ENCODE results near the gene SLX4IP. TPM values are rescaled to one million over a fixed set of nuclear protein-coding genes. Genes with fewer than 3 reads are reported as not detected.
A peak's percentile ranks its signal among the peaks of the same experiment; 100 is the strongest.

The SLX4IP gene
- total RNA-seq, 1 donor from 2014 or later, result 6.8 TPM

DNA sequence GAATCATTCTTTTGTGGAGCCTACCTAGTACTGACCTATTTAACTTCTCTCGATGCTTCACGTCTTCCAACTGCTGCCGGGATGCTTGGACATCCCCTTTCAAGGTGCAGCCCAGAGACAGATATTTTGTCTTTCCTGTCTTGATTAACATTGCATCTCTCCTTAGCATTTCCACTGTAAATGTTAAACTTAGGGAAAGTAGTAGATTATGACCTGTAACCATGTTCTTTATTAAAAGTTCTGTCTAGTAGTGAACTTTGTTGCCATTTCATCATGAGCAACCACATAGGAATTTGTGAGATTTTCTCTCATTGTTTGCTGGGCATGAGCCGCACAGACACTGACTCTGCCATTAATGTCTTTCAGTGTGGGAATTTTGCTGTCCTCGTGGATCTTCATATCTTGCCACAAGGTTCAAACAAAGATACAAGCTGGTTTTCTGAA lies 120.8 kb downstream of the SLX4IP start:
- Mint-ChIP-seq H3K4me3 (ENCODE audit: unreplicated experiment) (no peak overlapping the region), H3K9me3 (ENCODE audit: unreplicated experiment) (no peaks in the 10 kb centered on the region), H3K36me3 (ENCODE audit: low read depth, unreplicated experiment) (no peaks in the 10 kb centered on the region), H3K27ac (ENCODE audit: unreplicated experiment) (no peak overlapping the region), H3K27me3 (ENCODE audit: unreplicated experiment) (peaks cover 4% of the 10 kb centered on the region), H3K4me1 (ENCODE audit: unreplicated experiment) (peaks cover 30% of the 10 kb centered on the region)
- DNase-seq (ENCODE audit: low spot score), result no peak
- TF ChIP-seq, protein P1, sequence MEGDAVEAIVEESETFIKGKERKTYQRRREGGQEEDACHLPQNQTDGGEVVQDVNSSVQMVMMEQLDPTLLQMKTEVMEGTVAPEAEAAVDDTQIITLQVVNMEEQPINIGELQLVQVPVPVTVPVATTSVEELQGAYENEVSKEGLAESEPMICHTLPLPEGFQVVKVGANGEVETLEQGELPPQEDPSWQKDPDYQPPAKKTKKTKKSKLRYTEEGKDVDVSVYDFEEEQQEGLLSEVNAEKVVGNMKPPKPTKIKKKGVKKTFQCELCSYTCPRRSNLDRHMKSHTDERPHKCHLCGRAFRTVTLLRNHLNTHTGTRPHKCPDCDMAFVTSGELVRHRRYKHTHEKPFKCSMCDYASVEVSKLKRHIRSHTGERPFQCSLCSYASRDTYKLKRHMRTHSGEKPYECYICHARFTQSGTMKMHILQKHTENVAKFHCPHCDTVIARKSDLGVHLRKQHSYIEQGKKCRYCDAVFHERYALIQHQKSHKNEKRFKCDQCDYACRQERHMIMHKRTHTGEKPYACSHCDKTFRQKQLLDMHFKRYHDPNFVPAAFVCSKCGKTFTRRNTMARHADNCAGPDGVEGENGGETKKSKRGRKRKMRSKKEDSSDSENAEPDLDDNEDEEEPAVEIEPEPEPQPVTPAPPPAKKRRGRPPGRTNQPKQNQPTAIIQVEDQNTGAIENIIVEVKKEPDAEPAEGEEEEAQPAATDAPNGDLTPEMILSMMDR (IDR thresholded peaks at IDR 0.05; ENCODE audit: unreplicated experiment), result no peak

DNA sequence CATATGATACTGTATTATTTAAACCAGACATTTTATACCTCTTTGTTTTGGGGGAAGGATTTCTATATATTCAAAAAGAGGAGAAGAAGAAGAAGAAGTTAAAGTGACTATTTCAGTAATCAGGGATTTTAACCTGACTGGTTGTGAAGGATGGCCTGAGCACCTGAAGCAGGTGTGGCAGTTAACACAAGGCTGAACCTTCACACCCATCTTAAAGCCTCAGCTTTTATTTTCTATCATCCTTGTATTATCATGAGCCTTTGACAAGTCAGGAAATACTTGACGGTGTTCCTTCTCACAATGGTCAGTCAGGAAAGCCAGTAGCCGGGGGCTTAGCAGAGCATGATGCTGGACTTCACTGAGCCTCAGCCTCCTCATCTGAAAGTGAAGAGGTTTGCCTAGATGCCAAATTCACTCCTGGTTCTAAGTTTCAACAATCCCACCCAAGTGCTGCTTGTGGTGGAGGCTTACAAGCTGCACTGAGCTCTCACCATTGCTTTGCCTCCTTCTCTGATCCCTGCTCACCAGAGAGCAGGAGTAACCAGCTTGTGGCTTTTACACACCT lies 121.5 kb downstream of the SLX4IP start:
- no peak for DNase-seq (ENCODE audit: low spot score)
- TF ChIP-seq, protein P1 (IDR thresholded peaks at IDR 0.05; ENCODE audit: unreplicated experiment), result no peak
- H3K4me3 Mint-ChIP-seq (ENCODE audit: unreplicated experiment), result no peak overlapping the region
- H3K27me3 Mint-ChIP-seq (ENCODE audit: unreplicated experiment), result peaks cover under 1% of the 10 kb centered on the region
- peaks cover 4% of the 10 kb centered on the region for H3K36me3 Mint-ChIP-seq (ENCODE audit: low read depth, unreplicated experiment)
- H3K27ac Mint-ChIP-seq (ENCODE audit: unreplicated experiment), result no peak overlapping the region
- peaks cover 28% of the 10 kb centered on the region for H3K4me1 Mint-ChIP-seq (ENCODE audit: unreplicated experiment)
- H3K9me3 Mint-ChIP-seq (ENCODE audit: unreplicated experiment), result no peaks in the 10 kb centered on the region

DNA sequence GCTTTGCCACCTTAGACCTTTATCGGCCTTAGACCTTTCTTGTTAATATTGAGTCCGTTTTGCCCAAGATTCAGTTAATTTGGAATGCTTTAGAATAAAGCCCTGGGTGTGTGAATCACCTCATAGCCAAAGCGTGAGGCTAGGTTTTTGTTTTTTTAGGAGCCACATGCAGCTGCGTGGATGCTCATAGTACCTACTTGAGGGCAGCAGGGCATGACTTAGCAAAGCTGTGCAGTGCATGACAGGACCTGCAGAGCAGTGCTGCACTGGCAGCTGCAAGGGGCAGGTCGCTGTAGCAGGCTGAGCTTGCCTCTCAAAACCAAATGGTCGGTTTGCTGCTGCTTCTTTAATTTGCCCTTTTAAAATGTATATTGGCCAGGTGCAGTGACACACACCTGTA lies 122.6 kb downstream of the SLX4IP start:
- H3K36me3 Mint-ChIP-seq (ENCODE audit: low read depth, unreplicated experiment), result peaks cover 7% of the 10 kb centered on the region
- H3K27me3 Mint-ChIP-seq (ENCODE audit: unreplicated experiment), result no peaks in the 10 kb centered on the region
- H3K4me1 Mint-ChIP-seq (ENCODE audit: unreplicated experiment), result peaks cover 24% of the 10 kb centered on the region
- H3K9me3 Mint-ChIP-seq (ENCODE audit: unreplicated experiment), result no peaks in the 10 kb centered on the region
- no peak overlapping the region for H3K4me3 Mint-ChIP-seq (ENCODE audit: unreplicated experiment)
- no peak overlapping the region for H3K27ac Mint-ChIP-seq (ENCODE audit: unreplicated experiment)
- DNase-seq (ENCODE audit: low spot score), result no peak
- TF ChIP-seq, protein P1 (IDR thresholded peaks at IDR 0.05; ENCODE audit: unreplicated experiment), result no peak

DNA sequence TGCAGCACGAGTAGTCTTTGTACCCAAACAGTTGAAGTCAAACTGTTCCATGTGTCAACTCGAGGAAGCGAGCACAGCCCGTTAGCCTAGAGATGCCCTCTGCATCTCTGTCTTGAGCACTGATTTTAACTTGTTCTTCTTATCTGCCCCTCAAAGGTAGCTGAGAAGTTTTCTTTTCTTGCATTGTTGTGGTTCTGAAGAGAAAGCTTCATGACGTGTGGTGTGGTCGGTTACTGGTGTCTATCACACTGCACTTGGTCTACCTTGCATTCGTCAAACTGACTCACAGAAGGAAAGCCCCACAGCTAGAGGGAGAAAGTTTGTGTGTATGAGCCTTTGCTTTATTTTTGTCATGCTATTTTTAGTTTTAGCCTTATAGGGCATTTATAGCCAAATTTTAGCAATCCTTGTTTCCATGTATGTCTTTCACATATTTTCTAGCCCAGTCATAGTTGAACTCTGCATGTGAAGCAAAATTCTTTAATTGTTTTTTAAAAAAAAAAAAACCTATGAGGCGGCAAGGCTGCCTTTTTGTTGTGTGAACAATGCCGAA lies 123.6 kb downstream of the SLX4IP start:
- DNase-seq (ENCODE audit: low spot score), result no peak
- Mint-ChIP-seq H3K9me3 (ENCODE audit: unreplicated experiment) (no peaks in the 10 kb centered on the region), H3K36me3 (ENCODE audit: low read depth, unreplicated experiment) (peaks cover 7% of the 10 kb centered on the region), H3K27me3 (ENCODE audit: unreplicated experiment) (no peaks in the 10 kb centered on the region), H3K4me3 (ENCODE audit: unreplicated experiment) (no peak overlapping the region), H3K27ac (ENCODE audit: unreplicated experiment) (peak overlapping the region; percentile 71), H3K4me1 (ENCODE audit: unreplicated experiment) (peaks cover 24% of the 10 kb centered on the region)
- TF ChIP-seq, protein P1 (IDR thresholded peaks at IDR 0.05; ENCODE audit: unreplicated experiment), result no peak

DNA sequence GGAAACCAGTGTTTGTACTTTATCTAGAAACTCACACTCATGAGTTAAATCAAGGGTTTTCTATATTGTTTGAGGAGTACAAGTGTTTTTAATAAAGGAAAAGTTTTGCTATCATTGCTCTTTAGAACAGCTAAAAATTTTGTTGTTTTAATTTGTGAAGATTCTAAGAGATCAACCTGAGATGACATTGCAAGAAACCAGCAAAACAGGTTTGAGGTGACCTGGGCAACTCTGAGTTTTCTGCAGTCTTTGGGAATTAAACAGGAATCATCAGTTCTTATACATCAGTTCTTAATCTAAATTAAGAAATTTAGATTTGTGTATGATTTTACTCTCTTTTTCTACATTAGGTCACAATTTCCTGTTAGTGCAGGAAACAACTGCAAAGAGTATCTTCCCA lies 124.2 kb downstream of the SLX4IP start:
- TF ChIP-seq, protein P1 (IDR thresholded peaks at IDR 0.05; ENCODE audit: unreplicated experiment), result no peak
- Mint-ChIP-seq H3K27ac (ENCODE audit: unreplicated experiment) (peak overlapping the region; percentile 62), H3K4me3 (ENCODE audit: unreplicated experiment) (no peak overlapping the region), H3K9me3 (ENCODE audit: unreplicated experiment) (no peaks in the 10 kb centered on the region), H3K36me3 (ENCODE audit: low read depth, unreplicated experiment) (peaks cover 7% of the 10 kb centered on the region), H3K4me1 (ENCODE audit: unreplicated experiment) (peaks cover 24% of the 10 kb centered on the region), H3K27me3 (ENCODE audit: unreplicated experiment) (no peaks in the 10 kb centered on the region)
- DNase-seq (ENCODE audit: low spot score), result no peak

Data from endothelial cell (in vitro differentiated cells).